MV-4-11 (cell line): ENCODE data around the gene PCDH12.
"Not testable (repeated sequence)": the region's sequence is repeated elsewhere in the genome, so short reads cannot be mapped to it uniquely, and the experiment has no call there.

ENCODE experiments used
- DNase-seq: peaks from one replicate; lab custom pipeline; 2025; lab: John Stamatoyannopoulos, UW

Gene PCDH12

GRCh38 chr5:141935538-141935937, 22.5 kb downstream of the PCDH12 start:
- no peak for DNase-seq

- DNase-seq: no peak
These were observed 23.7 kb downstream of the PCDH12 start for GRCh38 chr5:141934099-141934844.

- DNase-seq: no peak
These were observed 24.9 kb downstream of the PCDH12 start for GRCh38 chr5:141933151-141933550.

GRCh38 chr5:141931694-141932093, 26.3 kb downstream of the PCDH12 start:
- no peak for DNase-seq

- DNase-seq: no peak
These were observed 28.5 kb downstream of the PCDH12 start for GRCh38 chr5:141929398-141930058.

GRCh38 chr5:141928051-141928450, 30.0 kb downstream of the PCDH12 start:
- no peak for DNase-seq

GRCh38 chr5:141926434-141926833, 31.6 kb downstream of the PCDH12 start:
- DNase-seq: no peak

- peak; percentile 89 for DNase-seq
These were observed 34.3 kb downstream of the PCDH12 start, which contains the start of gene DELE1 for GRCh38 chr5:141923448-141924313. TSS of gene DELE1 (plus strand) at chr5:141923871. CDS start at chr5:141923942, 71 bp downstream.

- not testable (repeated sequence) for DNase-seq
These were observed 35.1 kb downstream of the PCDH12 start for GRCh38 chr5:141922827-141923447.

GRCh38 chr5:141920771-141921170, 37.2 kb downstream of the PCDH12 start:
- DNase-seq: no peak

GRCh38 chr5:141919218-141920119, 38.5 kb downstream of the PCDH12 start:
- peak; percentile 35 for DNase-seq

- DNase-seq: no peak
These were observed 40.2 kb downstream of the PCDH12 start for GRCh38 chr5:141917760-141918159.

- DNase-seq: peak; percentile 37
These were observed 41.5 kb downstream of the PCDH12 start for GRCh38 chr5:141916522-141916921.

- no peak for DNase-seq
These were observed 42.1 kb downstream of the PCDH12 start for GRCh38 chr5:141915881-141916336.

GRCh38 chr5:141914797-141915196, 43.2 kb downstream of the PCDH12 start:
- no peak for DNase-seq

GRCh38 chr5:141914199-141914743, 43.7 kb downstream of the PCDH12 start:
- DNase-seq: peak; percentile 86

- DNase-seq: peak; percentile 17
These were observed 44.3 kb downstream of the PCDH12 start for GRCh38 chr5:141913560-141914198.

GRCh38 chr5:141910271-141910673, 47.7 kb downstream of the PCDH12 start:
- no peak for DNase-seq

- DNase-seq: no peak
These were observed 48.8 kb downstream of the PCDH12 start for GRCh38 chr5:141909212-141909611.

- DNase-seq: no peak
These were observed 49.2 kb downstream of the PCDH12 start for GRCh38 chr5:141908796-141909195.
